HG03432 (cell line): Measurements from ENCODE around the gene HLCS.

ENCODE experiments used
- ATAC-seq: cut with Tn5 transposase; IDR thresholded peaks from one replicate; pipeline ENCODE4 v1.9.1; 2021; ENCODE audit warnings: mild to moderate bottlenecking, moderate library complexity; ENCODE audit not compliant: unreplicated experiment

HLCS gene

GRCh38 chr21:36750576-36750959 lies 215.9 kb downstream of the HLCS start:
- no peak for ATAC-seq

GRCh38 chr21:36749935-36750575 lies 216.4 kb downstream of the HLCS start:
- ATAC-seq: no peak

- ATAC-seq: no peak
Observed at GRCh38 chr21:36747815-36748383, 218.6 kb downstream of the HLCS start.

- no peak for ATAC-seq
Observed at GRCh38 chr21:36747041-36747814, 219.2 kb downstream of the HLCS start.

GRCh38 chr21:36745459-36745858 lies 221.0 kb downstream of the HLCS start:
- ATAC-seq: no peak

- no peak for ATAC-seq
Observed at GRCh38 chr21:36744560-36745231, 221.8 kb downstream of the HLCS start.

GRCh38 chr21:36744190-36744559 lies 222.3 kb downstream of the HLCS start:
- ATAC-seq: no peak

GRCh38 chr21:36743446-36743845 lies 223.0 kb downstream of the HLCS start:
- ATAC-seq: no peak

GRCh38 chr21:36743008-36743407 lies 223.5 kb downstream of the HLCS start:
- no peak for ATAC-seq

- ATAC-seq: no peak
Observed at GRCh38 chr21:36741506-36741905, 225.0 kb downstream of the HLCS start.

GRCh38 chr21:36738489-36739126 lies 227.9 kb downstream of the HLCS start:
- ATAC-seq: no peak

GRCh38 chr21:36735724-36736320 lies 230.6 kb downstream of the HLCS start:
- no peak for ATAC-seq

- no peak for ATAC-seq
Observed at GRCh38 chr21:36735201-36735515, 231.3 kb downstream of the HLCS start.

- no peak for ATAC-seq
Observed at GRCh38 chr21:36734367-36735200, 231.9 kb downstream of the HLCS start.

GRCh38 chr21:36733857-36734256 lies 232.6 kb downstream of the HLCS start:
- ATAC-seq: no peak

GRCh38 chr21:36732761-36733160 lies 233.7 kb downstream of the HLCS start:
- no peak for ATAC-seq

GRCh38 chr21:36732217-36732616 lies 234.3 kb downstream of the HLCS start:
- no peak for ATAC-seq

- ATAC-seq: no peak
Observed at GRCh38 chr21:36730291-36731281, 235.9 kb downstream of the HLCS start.
